Activated T-helper 1 cell treated with anti-CD3 and anti-CD28 coated beads, Interleukin-2, amount 50 U/mL, for 16 hours (primary cell): ENCODE data around the gene ZNF692.
"Not testable (repeated sequence)": the region's sequence is repeated elsewhere in the genome, so short reads cannot be mapped to it uniquely, and the experiment has no call there.

Experiments
- DNase-seq, 2 donors: peaks; one replicate each; pipeline ENCODE4 v3.0.0-alpha.2; 2020; ENCODE audit warnings: low read depth in 1 of 2, low spot score in 1 of 2

ZNF692 gene

DNA sequence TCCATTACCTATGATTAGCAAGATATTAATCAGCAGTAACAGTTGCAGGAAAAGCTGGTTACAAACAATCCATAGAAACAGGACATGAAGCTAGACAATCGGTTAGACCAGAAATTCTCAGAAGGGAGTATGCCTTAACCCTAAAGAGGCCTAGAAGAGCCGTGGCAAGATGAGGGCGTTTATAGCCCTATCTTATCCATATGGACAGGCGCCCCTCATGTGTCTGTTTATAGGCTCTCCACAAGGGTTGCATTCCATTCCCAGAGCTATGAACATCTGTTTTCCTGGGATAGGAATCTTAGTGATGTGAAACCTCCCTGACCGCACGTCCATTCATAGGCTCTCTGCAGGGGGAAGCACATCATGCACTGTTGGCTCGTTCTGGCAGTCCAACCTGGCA, 23.5 kb upstream of the ZNF692 start:
- not testable (repeated sequence) for DNase-seq

- no peak for DNase-seq
Measured at GRCh38 chr1:248881261-248881660, 22.4 kb upstream of the ZNF692 start.

- peak; percentile 74 to 75 for DNase-seq
Measured at GRCh38 chr1:248873993-248874533, 15.2 kb upstream of the ZNF692 start.

- peak; percentile 87 to 88 for DNase-seq
Measured at GRCh38 chr1:248873409-248873992, 14.6 kb upstream of the ZNF692 start.

GRCh38 chr1:248872752-248873408, 14.0 kb upstream of the ZNF692 start:
- peak in 1 of 2 donors; percentile 19 for DNase-seq

DNA sequence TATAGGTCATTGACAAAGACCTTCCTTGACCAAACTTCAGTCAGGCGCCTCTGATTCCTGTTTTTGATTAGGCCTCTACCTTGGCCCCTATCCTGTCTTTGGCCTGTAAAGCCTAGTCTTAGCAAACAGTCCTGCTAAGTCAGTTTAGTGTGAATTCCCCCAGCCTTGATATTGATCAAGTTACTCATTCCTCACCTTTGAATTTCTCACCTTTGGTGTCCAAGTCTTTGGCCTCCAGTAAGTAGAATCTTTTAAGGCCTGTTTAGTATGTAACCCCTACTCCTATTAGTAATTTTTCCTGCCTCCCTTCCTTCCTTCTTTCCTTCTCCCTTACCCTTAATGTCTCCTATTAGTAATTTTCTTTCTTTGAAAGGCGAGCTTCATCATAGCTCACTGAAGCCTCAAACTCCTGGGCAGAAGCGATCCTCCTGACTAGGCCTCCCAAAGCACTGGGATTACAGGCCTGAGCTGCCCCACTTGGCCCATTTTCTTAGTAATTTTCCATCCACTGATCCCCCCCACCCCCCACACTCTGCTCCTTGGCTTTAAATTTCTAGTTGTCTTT, 13.0 kb upstream of the ZNF692 start:
- DNase-seq, result no peak

DNA sequence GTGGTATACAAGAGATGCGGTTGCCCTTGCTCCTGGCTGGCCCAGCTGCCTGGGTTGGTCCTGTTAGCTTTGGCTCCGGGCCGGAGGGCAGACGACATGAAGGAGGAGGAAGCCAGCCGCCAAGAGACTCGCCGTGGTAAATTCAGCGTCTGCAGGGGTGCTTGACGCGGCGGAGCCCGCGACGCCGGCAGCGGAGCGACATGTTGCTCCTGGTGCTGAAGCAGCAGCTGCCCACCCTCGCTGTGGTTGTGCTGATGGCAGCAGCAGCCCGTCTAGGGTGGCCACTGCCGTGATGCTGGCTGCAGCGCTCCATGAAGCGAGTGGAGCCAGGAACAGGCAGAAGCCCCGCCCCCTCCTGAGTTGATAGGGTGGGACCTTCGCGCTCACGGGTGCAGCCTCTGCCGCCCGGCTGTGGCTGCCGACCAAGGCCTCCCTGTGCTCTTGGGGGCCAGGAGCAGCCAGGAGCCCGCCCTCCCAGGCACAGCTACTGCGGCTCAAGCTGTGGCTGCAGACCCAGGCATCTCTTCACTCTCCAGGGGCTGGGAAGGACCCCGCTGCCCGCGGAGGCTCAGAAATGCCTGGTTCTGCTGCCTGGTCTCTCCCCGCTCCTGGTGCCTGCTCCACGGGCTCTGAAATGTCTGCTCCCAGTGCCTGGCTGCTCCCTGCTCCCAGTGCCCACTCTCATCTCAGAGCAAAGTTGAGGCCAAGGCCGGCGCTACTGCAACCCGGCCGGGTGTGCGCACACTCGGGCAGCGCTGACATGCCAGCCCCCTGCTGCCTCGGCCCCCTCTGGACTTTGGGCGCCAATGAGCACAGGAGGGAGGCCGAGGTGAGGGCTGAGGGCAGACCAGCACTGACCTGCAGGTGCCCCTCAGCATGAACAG, 4.4 kb upstream of the ZNF692 start:
- peak; percentile 54 to 60 for DNase-seq

DNA sequence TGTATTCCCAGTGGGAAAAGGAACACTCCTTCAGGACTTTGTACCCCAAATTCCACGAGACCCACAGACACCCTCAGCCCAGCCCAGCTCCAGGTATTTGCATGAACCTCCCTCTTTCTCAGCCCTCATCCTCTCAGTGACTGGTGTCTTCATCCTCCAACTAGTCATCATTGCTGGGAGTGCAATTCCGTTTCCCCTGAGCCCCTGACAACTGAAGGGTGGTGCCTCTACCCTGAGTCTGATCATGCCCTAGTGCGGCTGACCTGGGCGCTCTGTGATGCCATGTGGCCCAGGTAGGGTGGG, 3.8 kb upstream of the ZNF692 start:
- no peak for DNase-seq

GRCh38 chr1:248861616-248862015, 2.7 kb upstream of the ZNF692 start:
- DNase-seq, result no peak

DNA sequence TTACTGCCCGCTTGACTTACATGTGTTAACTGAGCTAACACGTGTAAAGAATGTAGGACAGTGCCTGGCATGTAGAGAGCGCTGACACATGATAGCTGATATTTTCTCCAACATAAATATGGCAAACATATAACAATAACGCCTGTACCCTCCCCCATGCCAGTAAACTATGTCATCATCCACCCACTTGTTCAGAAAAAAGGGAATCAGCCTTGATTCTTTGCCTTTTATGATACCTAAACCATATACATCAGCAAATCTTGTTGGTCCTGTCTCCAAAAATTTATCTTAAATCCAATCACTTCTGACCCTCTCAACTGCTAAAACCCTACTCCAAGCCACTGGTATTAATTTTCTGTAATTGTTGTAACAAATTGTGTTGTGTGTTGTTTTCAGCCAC, 1.1 kb upstream of the ZNF692 start:
- no peak for DNase-seq

GRCh38 chr1:248858096-248858890, 592 bp downstream of the ZNF692 start:
- no peak for DNase-seq

DNA sequence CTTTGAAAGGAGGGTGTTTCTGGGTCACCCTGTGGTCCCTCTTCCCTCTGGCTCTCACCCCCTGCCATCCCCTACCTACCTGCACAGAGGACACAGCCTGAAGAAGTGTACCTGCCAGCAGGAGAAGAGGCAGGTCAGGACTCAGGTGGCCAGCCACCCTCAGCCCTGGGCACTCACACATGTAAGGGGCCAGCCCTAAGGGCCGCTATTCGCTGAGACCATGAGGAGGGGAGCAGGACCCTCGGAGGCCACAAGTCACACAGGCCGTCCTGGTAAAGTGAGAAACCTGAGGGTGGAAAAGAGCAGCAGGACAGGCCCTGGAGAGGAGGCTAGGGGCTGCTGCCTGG, 1.2 kb downstream of the ZNF692 start:
- DNase-seq, result no peak

DNA sequence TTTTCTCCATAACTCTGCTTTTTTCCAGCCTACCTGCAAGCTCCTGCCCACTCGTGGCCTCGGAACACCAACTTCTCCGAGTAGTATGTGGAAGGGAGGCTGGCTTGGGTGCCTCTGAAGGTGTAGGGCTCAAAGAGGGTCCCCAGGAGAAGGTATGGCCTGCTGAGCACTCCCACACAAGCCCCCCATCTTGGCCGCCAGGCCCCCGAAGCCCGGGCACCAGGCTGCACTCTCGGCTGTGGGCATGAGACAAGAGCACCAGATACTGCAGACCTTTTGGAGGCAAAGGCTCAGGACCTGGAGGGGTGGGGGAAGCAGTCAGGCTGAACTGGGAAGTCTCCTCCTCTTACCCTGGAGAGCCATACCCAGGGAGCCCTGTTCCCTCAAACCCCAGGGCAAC, 1.7 kb downstream of the ZNF692 start:
- DNase-seq, result no peak

DNA sequence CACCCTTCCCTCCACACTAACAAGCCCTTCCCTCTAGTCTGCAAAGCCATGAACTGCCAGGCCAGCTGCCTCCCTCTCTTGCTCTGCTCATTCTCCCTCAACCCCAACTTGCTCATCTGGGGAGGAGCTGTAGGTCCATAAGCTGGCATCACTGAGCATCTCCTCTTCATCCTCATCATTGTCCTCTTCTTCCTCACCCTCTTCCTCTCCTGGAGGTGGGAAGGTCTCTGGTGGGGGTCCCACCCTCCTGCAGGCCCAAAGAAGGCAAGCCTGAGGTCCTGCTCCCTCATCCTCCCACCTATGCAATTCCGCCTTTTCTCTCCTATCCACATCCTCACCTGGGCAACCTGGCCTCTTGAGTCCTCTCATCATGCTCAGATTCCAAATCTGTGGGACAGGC, 2.7 kb downstream of the ZNF692 start:
- no peak for DNase-seq

DNA sequence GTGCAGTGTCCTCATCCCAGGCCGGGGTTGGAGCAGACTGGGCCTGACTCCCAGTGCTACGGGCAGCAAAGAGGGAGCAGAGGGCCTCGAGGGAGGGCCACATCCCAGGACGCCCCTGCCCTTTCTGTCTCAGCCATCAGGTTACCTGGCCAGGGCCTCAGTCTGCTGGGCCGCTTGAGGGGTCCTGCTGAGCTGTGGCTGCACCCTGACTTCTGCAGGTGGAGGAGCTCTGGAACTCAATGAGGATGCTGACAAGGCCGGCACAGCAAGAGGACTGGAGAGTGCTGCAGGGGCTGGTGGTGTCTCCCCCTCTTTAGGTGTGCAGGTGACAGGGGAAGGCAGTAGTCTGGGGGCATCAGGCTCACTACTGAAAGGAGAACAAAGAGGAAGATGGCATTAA, 3.3 kb downstream of the ZNF692 start:
- DNase-seq, result no peak

DNA sequence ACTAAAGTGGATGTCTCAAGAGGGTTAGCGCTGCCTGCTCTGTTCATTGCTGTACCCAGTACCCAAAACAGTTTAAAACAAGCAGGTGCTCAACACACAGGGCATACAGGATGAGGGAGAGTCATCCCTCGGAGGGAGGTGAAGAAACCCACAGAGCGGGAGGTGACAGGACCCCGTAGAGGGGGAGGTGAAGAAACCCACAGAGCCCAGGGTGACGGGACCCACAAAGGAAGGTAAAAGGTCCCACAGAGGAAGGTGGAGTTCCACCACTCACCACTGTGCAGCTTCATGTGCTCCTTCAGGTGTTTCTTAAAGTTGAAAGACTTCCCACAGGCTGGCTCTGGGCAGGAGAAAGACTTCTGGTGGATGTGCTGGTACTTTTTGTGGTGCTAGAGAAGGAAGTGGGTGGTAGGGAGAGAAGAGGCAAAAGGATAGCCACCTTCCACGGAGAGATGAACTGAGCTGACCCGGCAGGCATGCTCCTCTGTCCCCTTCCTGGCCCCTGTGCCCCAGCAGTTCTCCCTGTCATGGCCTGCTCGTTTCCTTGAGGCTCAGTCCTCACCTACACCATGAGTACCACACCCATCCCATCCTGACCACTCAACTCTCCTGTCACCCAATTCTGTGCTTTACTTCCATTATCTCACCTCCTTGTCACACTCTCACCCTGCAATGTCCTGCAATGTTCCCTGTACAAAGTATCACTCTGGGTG, 5.1 kb downstream of the ZNF692 start:
- DNase-seq, result no peak

DNA sequence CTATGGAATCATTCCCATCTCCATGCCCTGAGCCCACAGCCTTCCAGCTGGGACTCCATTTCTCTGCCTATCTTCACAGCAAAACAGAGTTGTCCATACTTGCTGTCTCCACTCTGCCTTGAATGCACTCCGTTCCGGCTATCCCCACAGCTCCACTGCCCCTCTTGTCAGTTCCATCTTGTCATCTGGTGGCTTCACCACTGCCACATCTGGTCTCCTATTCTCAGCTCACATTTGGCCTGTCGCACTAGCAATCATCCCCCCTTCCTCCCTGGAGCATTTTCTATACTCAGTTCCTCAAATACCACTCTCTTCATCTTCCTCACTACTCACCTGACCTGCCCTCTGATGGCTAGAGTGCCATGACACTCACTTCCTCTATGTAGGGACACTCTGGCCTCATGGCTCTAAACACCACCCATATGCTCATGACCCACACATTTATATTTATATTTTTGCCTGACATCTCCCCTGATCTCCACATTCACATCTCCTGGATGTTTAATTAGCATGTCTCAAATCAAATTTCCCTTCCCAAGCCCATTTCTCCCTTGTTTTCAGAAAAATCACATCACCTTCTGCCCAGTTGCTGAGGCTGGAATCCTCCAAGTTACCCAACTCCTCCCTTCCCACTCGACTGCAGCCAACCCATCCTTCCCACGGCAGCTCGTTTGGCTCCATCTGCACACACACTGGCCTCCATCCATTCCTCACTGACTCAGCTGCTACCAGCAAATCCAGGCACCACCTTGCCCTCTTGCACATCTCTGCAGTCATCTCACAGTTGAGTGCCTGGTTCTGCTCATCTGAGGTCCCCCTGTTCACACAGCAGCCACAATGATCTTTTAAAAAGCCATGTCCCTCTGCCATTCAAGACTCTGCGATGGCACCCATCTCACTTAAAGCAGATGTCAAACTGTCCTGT, 6.1 kb downstream of the ZNF692 start:
- DNase-seq, result no peak

GRCh38 chr1:248851390-248851789, 7.5 kb downstream of the ZNF692 start:
- DNase-seq, result no peak

- no peak for DNase-seq
Measured at GRCh38 chr1:248850536-248851251, 8.2 kb downstream of the ZNF692 start.
